ENCODE measurements around the gene AIFM1.

AIFM1 gene

DNA sequence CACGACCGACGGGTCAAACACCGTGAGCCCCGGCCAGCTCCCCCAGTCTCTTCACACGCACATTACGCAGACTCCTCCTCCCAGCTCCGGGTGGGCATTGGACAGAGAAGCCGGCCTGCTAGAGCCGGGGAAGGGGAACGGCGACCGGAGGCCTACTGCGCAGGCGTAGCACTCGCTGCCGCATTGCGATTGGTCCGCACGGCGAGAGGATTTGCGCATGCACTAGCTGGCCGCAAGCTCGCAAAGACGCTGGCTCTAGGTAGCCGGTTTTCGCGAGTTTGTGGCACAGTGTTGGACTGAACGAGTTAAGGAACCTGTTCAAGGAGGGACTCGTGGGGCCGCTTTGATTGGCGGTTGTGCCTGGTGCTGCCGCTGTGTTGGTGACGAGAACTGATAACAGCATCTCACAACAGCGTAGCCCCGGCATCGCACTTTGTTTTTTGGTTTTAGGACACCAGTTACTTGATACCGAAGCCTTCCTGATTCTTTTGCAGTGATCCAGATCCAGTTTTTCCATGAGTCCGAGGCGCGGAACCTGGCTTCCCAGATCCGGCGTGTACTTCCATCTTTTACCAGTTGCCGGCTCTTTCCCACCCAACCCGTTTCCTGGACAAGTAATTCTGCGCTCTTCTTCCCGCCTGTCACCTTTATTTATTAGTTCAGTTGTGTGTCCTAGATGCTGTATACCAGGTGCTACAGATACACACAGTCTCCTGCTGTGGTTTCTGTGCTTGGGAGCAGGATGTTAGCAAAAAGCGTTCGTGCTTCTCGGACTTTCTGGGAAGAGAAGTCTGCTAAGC, at the start of gene AIFM1:
Gene AIFM1, minus strand, starts transcription at position 139 of the 800 bp plus-strand sequence. CDS start 185 bp downstream, outside the sequence.
- TF ChIP-seq, protein P1, sequence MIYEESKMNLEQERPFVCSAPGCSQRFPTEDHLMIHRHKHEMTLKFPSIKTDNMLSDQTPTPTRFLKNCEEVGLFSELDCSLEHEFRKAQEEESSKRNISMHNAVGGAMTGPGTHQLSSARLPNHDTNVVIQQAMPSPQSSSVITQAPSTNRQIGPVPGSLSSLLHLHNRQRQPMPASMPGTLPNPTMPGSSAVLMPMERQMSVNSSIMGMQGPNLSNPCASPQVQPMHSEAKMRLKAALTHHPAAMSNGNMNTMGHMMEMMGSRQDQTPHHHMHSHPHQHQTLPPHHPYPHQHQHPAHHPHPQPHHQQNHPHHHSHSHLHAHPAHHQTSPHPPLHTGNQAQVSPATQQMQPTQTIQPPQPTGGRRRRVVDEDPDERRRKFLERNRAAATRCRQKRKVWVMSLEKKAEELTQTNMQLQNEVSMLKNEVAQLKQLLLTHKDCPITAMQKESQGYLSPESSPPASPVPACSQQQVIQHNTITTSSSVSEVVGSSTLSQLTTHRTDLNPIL (CRISPR knock-in tag; IDR thresholded peaks at IDR 0.05; ENCODE audit: low read depth): no peak
- TF ChIP-seq ZNF8 (CRISPR knock-in tag; IDR thresholded peaks at IDR 0.05): no peak
- TF ChIP-seq ARNTL (CRISPR knock-in tag; IDR thresholded peaks at IDR 0.05; ENCODE audit: borderline replicate concordance, low read depth): no peak
- TF ChIP-seq ZC3H10 (CRISPR knock-in tag; IDR thresholded peaks at IDR 0.05): no peak
- 0 out of 2 replicates have a peak, but pooled peaks have one; percentile 28 for TF ChIP-seq RARB (CRISPR knock-in tag; IDR thresholded peaks at IDR 0.05)
- TF ChIP-seq ZFP3 (CRISPR knock-in tag; IDR thresholded peaks at IDR 0.05): peak; percentile 68; the same call in 1 of the 2 replicates
- ATAC-seq: peak; percentile 95

DNA sequence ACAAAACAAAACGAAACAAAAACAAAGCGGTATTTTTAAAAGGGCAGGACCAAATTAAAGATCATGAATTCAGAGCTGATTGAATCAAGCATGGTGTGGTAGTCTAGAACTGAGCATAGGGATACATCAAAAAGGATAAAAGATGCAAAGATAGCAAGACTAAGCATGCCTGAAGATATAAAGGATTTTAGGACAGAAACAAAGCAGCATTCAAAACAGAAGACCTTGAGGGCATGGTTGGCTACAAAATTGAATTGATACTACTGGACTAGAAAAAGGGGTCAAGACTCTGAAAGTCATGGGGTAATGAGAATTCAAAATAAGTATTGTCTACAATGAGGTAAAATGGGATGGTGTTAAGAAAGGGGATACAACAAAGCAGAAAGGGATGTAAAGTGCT, 47.7 kb upstream of the AIFM1 start:
- TF ChIP-seq, protein P1 (CRISPR knock-in tag; IDR thresholded peaks at IDR 0.05; ENCODE audit: low read depth): no peak
- TF ChIP-seq, protein P2, sequence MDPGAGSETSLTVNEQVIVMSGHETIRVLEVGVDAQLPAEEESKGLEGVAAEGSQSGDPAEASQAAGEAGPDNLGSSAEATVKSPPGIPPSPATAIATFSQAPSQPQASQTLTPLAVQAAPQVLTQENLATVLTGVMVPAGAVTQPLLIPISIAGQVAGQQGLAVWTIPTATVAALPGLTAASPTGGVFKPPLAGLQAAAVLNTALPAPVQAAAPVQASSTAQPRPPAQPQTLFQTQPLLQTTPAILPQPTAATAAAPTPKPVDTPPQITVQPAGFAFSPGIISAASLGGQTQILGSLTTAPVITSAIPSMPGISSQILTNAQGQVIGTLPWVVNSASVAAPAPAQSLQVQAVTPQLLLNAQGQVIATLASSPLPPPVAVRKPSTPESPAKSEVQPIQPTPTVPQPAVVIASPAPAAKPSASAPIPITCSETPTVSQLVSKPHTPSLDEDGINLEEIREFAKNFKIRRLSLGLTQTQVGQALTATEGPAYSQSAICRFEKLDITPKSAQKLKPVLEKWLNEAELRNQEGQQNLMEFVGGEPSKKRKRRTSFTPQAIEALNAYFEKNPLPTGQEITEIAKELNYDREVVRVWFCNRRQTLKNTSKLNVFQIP (CRISPR knock-in tag; IDR thresholded peaks at IDR 0.05; ENCODE audit: borderline replicate concordance, low read depth): no peak
- TF ChIP-seq OSR1 (CRISPR knock-in tag; IDR thresholded peaks at IDR 0.05): no peak
- TF ChIP-seq, protein P3, sequence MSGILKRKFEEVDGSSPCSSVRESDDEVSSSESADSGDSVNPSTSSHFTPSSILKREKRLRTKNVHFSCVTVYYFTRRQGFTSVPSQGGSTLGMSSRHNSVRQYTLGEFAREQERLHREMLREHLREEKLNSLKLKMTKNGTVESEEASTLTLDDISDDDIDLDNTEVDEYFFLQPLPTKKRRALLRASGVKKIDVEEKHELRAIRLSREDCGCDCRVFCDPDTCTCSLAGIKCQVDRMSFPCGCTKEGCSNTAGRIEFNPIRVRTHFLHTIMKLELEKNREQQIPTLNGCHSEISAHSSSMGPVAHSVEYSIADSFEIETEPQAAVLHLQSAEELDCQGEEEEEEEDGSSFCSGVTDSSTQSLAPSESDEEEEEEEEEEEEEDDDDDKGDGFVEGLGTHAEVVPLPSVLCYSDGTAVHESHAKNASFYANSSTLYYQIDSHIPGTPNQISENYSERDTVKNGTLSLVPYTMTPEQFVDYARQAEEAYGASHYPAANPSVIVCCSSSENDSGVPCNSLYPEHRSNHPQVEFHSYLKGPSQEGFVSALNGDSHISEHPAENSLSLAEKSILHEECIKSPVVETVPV (CRISPR knock-in tag; IDR thresholded peaks at IDR 0.05): no peak
- TF ChIP-seq, protein P4, sequence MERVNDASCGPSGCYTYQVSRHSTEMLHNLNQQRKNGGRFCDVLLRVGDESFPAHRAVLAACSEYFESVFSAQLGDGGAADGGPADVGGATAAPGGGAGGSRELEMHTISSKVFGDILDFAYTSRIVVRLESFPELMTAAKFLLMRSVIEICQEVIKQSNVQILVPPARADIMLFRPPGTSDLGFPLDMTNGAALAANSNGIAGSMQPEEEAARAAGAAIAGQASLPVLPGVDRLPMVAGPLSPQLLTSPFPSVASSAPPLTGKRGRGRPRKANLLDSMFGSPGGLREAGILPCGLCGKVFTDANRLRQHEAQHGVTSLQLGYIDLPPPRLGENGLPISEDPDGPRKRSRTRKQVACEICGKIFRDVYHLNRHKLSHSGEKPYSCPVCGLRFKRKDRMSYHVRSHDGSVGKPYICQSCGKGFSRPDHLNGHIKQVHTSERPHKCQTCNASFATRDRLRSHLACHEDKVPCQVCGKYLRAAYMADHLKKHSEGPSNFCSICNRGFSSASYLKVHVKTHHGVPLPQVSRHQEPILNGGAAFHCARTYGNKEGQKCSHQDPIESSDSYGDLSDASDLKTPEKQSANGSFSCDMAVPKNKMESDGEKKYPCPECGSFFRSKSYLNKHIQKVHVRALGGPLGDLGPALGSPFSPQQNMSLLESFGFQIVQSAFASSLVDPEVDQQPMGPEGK (CRISPR knock-in tag; IDR thresholded peaks at IDR 0.05; ENCODE audit: borderline replicate concordance): no peak
- TF ChIP-seq ZC3H10 (CRISPR knock-in tag; IDR thresholded peaks at IDR 0.05): no peak
- TF ChIP-seq SNAI2 (CRISPR knock-in tag; IDR thresholded peaks at IDR 0.05): no peak
- TF ChIP-seq ZFP3 (CRISPR knock-in tag; IDR thresholded peaks at IDR 0.05): no peak
- TF ChIP-seq ZFP30 (CRISPR knock-in tag; IDR thresholded peaks at IDR 0.05): no peak
- TF ChIP-seq PPARA (CRISPR knock-in tag; IDR thresholded peaks at IDR 0.05; ENCODE audit: borderline replicate concordance): no peak
- TF ChIP-seq RARB (CRISPR knock-in tag; IDR thresholded peaks at IDR 0.05): no peak
- TF ChIP-seq ZNF8 (CRISPR knock-in tag; IDR thresholded peaks at IDR 0.05): no peak
- TF ChIP-seq ZNF565 (CRISPR knock-in tag; conservative IDR thresholded peaks at IDR 0.05; ENCODE audit: low read depth): no peak
- ATAC-seq: no peak

DNA sequence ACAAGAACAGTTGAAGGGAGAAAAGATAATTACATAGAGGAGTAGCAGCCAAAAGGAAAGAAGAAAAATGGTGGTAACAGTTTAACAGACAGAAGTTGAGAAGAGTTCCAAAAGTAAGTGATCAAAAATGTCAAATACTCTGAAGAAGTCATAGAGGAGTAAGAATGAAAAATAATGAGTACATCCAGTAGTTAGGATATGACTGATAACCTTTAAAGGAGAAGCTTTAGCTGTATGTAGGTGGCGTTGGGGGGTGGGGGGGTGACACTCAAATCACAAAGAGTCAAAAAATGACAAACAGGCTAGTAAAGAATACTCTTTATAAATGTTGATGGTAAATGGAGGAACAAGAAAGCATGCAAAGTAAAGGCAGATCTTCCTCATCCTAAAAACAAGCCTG, 46.7 kb upstream of the AIFM1 start:
- no peak for ATAC-seq
- TF ChIP-seq RARB (CRISPR knock-in tag; IDR thresholded peaks at IDR 0.05) (no peak), GLIS3 (CRISPR knock-in tag; IDR thresholded peaks at IDR 0.05) (no peak), CSDC2 (CRISPR knock-in tag; IDR thresholded peaks at IDR 0.05) (no peak), OSR1 (CRISPR knock-in tag; IDR thresholded peaks at IDR 0.05) (no peak), BACH2 (CRISPR knock-in tag; IDR thresholded peaks at IDR 0.05; ENCODE audit: borderline replicate concordance) (no peak), ISL1 (CRISPR knock-in tag; IDR thresholded peaks at IDR 0.05) (no peak), TCF4 (CRISPR knock-in tag; IDR thresholded peaks at IDR 0.05; ENCODE audit: borderline replicate concordance) (no peak), ZNF8 (CRISPR knock-in tag; IDR thresholded peaks at IDR 0.05) (no peak), ZFP3 (CRISPR knock-in tag; IDR thresholded peaks at IDR 0.05) (no peak)
- TF ChIP-seq, protein P2 (CRISPR knock-in tag; IDR thresholded peaks at IDR 0.05; ENCODE audit: borderline replicate concordance, low read depth): no peak
- TF ChIP-seq, protein P5, sequence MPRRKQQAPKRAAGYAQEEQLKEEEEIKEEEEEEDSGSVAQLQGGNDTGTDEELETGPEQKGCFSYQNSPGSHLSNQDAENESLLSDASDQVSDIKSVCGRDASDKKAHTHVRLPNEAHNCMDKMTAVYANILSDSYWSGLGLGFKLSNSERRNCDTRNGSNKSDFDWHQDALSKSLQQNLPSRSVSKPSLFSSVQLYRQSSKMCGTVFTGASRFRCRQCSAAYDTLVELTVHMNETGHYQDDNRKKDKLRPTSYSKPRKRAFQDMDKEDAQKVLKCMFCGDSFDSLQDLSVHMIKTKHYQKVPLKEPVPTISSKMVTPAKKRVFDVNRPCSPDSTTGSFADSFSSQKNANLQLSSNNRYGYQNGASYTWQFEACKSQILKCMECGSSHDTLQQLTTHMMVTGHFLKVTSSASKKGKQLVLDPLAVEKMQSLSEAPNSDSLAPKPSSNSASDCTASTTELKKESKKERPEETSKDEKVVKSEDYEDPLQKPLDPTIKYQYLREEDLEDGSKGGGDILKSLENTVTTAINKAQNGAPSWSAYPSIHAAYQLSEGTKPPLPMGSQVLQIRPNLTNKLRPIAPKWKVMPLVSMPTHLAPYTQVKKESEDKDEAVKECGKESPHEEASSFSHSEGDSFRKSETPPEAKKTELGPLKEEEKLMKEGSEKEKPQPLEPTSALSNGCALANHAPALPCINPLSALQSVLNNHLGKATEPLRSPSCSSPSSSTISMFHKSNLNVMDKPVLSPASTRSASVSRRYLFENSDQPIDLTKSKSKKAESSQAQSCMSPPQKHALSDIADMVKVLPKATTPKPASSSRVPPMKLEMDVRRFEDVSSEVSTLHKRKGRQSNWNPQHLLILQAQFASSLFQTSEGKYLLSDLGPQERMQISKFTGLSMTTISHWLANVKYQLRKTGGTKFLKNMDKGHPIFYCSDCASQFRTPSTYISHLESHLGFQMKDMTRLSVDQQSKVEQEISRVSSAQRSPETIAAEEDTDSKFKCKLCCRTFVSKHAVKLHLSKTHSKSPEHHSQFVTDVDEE (CRISPR knock-in tag; IDR thresholded peaks at IDR 0.05): no peak
- TF ChIP-seq, protein P1 (CRISPR knock-in tag; IDR thresholded peaks at IDR 0.05; ENCODE audit: low read depth): no peak
- TF ChIP-seq, protein P3 (CRISPR knock-in tag; IDR thresholded peaks at IDR 0.05): no peak
